HAP-1 (cell line): Measurements from ENCODE around the gene KLF2.
"Not testable (repeated sequence)": the region's sequence is repeated elsewhere in the genome, so short reads cannot be mapped to it uniquely, and the experiment has no call there.

Experiments
- DNase-seq, 2 experiments: peaks; one replicate each; pipeline ENCODE4 v3.0.0-alpha.2; 2016 to 2020; ENCODE audit warnings: low spot score in 2 of 2
- H3K27me3 ChIP-seq: fragments of 250-450 bp; sonication (Bioruptor Pico); 2 replicates; pipeline ENCODE4 v1.5.1; 2020; ENCODE audit warnings: low read depth, mild to moderate bottlenecking, moderate library complexity
- H3K36me3 ChIP-seq: fragments of 250-450 bp; sonication (Bioruptor Pico); replicated peaks from 2 replicates; pipeline ENCODE4 v1.5.1; 2020; ENCODE audit warnings: mild to moderate bottlenecking
- H3K4me1 ChIP-seq: fragments of 250-450 bp; sonication (Bioruptor Pico); 2 replicates; pipeline ENCODE4 v1.5.1; 2020; ENCODE audit warnings: mild to moderate bottlenecking
- H3K4me3 ChIP-seq: fragments of 250-450 bp; sonication (Bioruptor Pico); 2 replicates; pipeline ENCODE4 v1.5.1; 2020; ENCODE audit warnings: mild to moderate bottlenecking, moderate library complexity
- H3K9me3 ChIP-seq: fragments of 250-450 bp; sonication (Bioruptor Pico); 2 replicates; pipeline ENCODE4 v1.5.1; 2020; ENCODE audit warnings: mild to moderate bottlenecking, moderate library complexity
- in situ Hi-C: fragments of 300-500 bp; cut with MboI; formaldehyde crosslinking; loops from 3 replicates; pipeline ENCODE4 v1.14.3; 2020; ENCODE audit warnings: low sequenced_read_pairs, inconsistent platforms, mixed read lengths

The KLF2 gene

DNA sequence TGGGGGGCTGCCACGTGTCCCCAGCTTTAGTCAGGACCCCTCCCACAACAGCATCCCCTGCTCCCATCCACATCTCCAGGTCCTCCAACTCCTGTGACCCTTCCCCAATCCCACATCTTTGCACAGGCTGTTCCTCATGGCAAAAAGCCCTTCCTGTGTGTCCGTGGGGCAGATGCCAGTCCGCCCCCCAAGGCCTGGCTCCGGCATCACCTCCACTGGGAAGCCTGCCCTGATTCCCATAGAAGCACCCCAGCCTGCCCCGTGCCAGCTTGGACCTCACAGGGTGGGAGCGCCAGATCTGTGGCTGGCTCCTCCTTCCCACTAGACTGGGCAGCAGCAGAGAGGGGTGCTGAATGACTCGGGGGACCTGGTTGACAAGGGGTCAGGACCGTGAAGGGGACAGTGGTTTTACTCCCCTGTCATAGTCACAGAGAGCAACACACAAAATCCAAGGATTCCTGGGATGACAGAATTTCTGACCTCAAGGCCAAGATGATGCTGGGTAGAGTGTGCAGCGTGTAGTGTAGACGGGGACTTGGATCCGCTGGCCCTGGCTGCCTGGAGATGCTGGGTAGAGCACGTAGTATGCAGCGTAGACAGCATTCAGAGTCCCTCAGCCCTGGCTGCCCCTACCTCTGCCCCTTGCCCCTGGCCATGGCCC is 13.3 kb downstream of the KLF2 start:
- in situ Hi-C loops = no loop called here

DNA sequence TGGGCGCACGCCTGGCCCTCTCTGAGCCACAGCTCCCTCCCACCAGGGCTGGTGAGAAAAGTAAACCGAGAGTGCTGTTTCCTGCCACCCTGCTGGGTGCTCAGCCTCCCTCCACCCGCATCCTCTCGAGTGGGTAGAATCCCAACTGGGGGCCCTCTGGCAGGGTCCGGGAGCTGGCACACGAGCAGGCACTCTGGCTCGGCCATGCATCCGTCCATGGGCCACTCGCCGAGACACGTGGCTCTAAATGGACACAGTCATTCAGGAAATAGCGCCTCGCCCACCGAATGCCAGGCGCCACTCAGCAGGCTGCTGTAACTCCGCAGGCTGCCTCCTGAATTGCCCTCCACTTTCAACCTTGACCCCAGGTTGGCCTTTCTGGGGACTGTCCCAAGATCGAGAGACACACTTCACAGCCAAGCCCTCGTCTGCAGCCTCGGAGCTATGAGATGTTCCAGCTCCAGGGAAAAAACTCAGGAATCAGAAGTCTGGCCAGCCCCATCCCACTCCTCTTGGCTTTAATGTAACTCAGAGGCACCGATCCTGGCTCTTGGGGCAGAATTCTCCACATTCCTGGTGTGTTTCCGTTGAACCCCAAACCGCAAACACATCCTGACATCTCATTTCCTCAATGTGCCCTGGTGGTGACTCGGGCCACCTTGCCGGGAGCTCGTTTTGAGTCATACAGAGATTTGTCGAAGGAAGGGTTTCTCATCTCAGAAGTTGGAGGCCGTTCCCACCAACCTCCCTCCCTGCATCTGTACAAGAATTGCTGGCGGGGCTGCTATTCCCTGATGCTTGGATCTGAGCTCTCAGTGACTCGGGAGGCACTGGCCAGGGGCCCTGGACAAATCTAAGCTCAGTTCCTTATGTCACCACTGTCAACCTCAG is 14.1 kb downstream of the KLF2 start:
- no peaks in the 10 kb centered on the region for H3K9me3 ChIP-seq
- H3K4me3 ChIP-seq = no peak overlapping the region
- H3K36me3 ChIP-seq = no peaks in the 10 kb centered on the region
- DNase-seq = no peak
- no peaks in the 10 kb centered on the region for H3K27me3 ChIP-seq
- peaks cover 10% of the 10 kb centered on the region for H3K4me1 ChIP-seq
- in situ Hi-C loops = no loop called here

More for the DNA sequence above, 13.3 kb downstream of the KLF2 start:
- Histone ChIP-seq H3K36me3 (no peaks in the 10 kb centered on the region), H3K4me3 (no peak overlapping the region), H3K27me3 (no peaks in the 10 kb centered on the region), H3K9me3 (no peaks in the 10 kb centered on the region), H3K4me1 (peaks cover 10% of the 10 kb centered on the region)
- no peak for DNase-seq

DNA sequence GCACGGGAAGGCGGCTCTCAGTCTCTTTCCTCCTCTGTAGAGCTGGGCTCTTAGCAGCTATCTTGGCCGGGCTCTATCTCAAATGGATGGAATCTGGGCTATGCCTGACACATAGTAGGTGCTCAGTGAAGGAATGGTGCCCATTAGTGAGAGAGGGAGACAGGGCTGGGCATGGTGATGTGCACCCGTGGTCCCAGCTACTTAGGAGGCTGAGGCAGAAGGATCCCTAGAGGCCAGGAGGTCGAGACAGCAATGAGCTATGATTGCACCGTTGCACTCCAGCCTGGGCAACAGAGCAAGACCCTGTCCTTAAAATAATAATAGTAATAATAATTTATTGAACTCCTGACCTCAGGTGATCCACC is 14.7 kb downstream of the KLF2 start:
- no peaks in the 10 kb centered on the region for H3K27me3 ChIP-seq
- no peaks in the 10 kb centered on the region for H3K9me3 ChIP-seq
- DNase-seq = no peak
- H3K36me3 ChIP-seq = no peaks in the 10 kb centered on the region
- no peak overlapping the region for H3K4me3 ChIP-seq
- peaks cover 10% of the 10 kb centered on the region for H3K4me1 ChIP-seq
- in situ Hi-C loops = no loop called here

DNA sequence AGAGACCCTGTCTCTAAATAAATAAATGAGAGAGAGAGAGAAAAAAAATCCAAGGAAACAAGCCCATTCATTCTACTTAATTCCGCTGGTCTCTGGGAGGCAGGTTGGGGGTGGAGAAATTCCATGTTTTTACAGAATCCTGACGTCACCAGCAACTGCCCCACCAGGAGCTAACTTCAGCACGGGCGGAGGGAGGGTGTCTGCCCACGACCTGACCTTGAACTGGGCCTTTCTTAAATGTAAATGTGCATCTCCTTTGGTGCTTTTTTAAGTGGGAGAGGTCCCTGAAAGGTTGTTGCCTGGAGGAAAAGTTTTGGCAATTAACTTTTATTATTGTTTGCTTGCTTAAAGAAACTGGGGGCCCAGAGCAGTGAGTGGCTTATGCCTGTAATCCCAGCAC is 15.5 kb downstream of the KLF2 start:
- H3K36me3 ChIP-seq = no peaks in the 10 kb centered on the region
- DNase-seq = peak; percentile 68 to 69
- no peaks in the 10 kb centered on the region for H3K9me3 ChIP-seq
- H3K27me3 ChIP-seq = no peaks in the 10 kb centered on the region
- H3K4me3 ChIP-seq = no peak overlapping the region
- in situ Hi-C loops = no loop called here
- H3K4me1 ChIP-seq = peaks cover 10% of the 10 kb centered on the region

DNA sequence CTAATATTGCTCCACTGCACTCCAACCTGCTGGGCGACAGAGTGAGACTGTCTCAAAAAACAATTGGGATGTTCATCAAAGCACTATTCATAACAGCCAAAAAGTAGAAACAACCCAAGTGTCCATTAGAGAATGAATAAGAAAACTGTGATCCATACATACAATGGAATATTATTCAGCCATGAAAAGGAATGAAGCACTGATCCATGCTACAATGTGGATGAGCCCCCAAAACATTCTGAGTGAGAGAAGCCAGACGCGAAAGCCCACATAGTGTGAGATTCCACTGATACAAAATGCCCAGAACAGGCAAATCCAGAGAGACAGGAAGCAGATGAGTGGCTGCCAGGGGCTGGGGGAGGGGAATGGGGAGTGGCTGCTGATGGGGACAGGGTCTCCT is 16.0 kb downstream of the KLF2 start:
- in situ Hi-C loops = no loop called here
- no peaks in the 10 kb centered on the region for H3K27me3 ChIP-seq
- peaks cover 10% of the 10 kb centered on the region for H3K4me1 ChIP-seq
- H3K9me3 ChIP-seq = no peaks in the 10 kb centered on the region
- DNase-seq = no peak
- no peaks in the 10 kb centered on the region for H3K36me3 ChIP-seq
- no peak overlapping the region for H3K4me3 ChIP-seq

DNA sequence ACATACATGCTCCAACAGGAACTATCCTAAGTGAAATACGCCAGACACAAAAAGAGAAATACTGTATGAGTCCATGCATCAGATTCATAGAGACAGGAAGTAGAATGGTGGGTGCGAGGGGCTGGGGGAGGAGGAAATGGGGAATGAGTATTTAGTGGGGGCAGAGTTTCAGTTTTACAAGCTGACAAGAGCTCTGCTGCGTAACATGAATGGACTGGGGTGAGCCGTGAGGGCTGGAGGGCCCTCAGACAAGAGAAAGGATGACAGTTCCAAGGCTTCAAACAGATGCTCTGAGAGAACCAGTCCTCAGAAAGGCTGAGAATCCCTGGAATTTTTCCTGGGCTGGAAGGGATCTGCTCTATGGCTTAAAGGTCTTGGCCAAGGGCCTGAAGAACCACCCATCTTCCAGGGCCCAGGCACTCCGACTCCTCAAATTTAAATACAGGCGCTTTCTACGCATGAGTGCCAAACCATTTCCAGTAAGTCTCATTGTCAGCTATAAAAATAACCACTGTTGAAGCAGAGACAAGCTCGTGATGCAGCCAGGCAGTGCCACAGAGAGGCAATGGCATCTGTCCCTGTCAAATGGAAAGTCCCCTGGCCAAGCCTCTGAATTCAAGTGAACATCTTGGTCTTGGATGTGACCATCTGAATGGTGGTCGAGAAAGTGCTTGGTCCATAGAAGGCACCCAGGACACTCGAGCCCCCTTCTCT is 17.5 kb downstream of the KLF2 start:
- no peak for DNase-seq
- no peaks in the 10 kb centered on the region for H3K9me3 ChIP-seq
- H3K4me1 ChIP-seq = peaks cover 10% of the 10 kb centered on the region
- in situ Hi-C loops = no loop called here
- no peaks in the 10 kb centered on the region for H3K27me3 ChIP-seq
- no peaks in the 10 kb centered on the region for H3K36me3 ChIP-seq
- H3K4me3 ChIP-seq = no peak overlapping the region

DNA sequence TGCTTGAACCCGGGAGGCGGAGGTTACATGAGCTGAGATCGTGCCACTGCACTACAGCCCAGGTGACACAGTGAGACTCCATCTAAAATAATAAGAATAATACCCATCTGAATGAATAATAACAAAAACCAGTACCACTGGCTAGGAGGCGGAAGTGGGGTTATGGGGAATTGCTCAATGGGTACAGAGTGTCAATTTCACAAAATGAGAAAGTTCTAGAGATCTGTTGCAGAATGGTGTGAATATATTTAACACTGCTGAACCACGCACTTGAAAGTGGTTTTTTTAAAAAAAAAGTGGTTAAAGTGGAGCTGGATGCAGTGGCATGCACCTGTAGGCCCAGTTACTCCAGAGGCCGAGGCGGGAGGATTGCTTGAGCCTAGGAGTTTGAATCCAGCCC is 18.5 kb downstream of the KLF2 start:
- H3K4me1 ChIP-seq = peaks cover 10% of the 10 kb centered on the region
- H3K9me3 ChIP-seq = no peaks in the 10 kb centered on the region
- no peaks in the 10 kb centered on the region for H3K36me3 ChIP-seq
- no peak overlapping the region for H3K4me3 ChIP-seq
- no peak for DNase-seq
- no peaks in the 10 kb centered on the region for H3K27me3 ChIP-seq
- in situ Hi-C loops = no loop called here

DNA sequence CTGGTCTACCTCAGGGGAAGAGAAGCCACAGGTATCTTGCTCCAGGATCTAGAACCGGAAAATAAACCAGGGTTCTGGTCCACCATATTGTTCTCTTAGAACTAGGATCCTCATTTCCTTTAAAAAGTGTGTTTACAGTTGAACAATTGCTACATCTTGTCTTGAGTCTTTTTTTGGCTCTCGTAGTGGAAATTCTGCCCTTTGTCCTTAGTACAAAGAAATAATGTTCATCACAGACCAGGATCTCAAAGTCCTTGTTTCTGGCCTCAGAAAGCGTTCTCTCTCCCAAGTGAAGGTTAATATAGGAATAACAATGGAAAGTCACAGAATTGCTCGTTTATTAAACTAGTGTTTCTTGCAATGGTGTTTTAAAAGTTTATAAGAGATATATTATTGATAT is 20.8 kb downstream of the KLF2 start:
- DNase-seq = no peak
- in situ Hi-C loops = no loop called here
- H3K36me3 ChIP-seq = no peaks in the 10 kb centered on the region

DNA sequence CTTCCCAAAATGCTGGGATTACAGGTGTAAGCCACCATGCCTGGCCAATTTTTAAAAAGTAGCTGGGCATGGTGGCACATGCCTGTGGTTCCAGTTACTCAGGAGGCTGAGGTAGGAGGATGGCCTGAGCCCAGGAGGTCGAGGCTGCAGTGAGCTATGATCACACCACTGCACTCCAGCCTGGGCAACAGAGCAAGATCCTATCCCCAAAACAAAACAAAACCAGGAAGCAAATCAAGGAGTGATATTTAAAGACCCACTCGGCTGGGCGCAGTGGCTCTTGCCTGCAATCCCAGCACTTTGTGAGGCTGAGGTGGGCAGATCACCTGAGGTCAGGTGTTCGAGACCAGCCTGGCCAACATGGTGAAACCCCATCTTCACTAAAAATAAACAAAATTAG is 22.5 kb downstream of the KLF2 start:
- H3K9me3 ChIP-seq, H3K4me1 ChIP-seq, H3K27me3 ChIP-seq, H3K36me3 ChIP-seq, in situ Hi-C loops, H3K4me3 ChIP-seq, DNase-seq: not testable (repeated sequence)

More for the DNA sequence above, 20.8 kb downstream of the KLF2 start:
- Histone ChIP-seq H3K4me3 (no peak overlapping the region), H3K4me1 (peaks cover 2% of the 10 kb centered on the region), H3K9me3 (no peaks in the 10 kb centered on the region), H3K27me3 (no peaks in the 10 kb centered on the region)

DNA sequence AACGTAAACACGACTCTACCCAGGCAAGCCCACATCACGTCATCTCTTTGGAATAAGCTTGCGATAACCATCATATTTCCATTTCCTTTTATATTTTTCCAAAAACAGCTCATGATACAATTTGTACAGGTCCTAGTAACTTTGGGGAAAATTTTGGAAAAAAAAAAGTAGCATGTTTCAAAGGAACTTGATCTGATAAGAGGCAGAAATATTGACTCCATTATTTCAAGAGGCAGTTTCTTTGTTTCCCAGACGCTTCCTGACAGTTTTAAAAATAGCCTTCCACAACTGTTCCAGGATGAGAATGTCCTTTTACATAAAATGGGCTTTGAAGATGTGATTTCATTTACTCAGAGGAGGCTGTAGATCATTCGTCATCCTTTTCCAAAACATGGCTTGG is 23.1 kb downstream of the KLF2 start:
- Histone ChIP-seq H3K4me1 (no peaks in the 10 kb centered on the region), H3K4me3 (no peak overlapping the region), H3K9me3 (no peaks in the 10 kb centered on the region), H3K27me3 (no peaks in the 10 kb centered on the region), H3K36me3 (no peaks in the 10 kb centered on the region)
- DNase-seq = no peak
- in situ Hi-C loops = no loop called here

DNA sequence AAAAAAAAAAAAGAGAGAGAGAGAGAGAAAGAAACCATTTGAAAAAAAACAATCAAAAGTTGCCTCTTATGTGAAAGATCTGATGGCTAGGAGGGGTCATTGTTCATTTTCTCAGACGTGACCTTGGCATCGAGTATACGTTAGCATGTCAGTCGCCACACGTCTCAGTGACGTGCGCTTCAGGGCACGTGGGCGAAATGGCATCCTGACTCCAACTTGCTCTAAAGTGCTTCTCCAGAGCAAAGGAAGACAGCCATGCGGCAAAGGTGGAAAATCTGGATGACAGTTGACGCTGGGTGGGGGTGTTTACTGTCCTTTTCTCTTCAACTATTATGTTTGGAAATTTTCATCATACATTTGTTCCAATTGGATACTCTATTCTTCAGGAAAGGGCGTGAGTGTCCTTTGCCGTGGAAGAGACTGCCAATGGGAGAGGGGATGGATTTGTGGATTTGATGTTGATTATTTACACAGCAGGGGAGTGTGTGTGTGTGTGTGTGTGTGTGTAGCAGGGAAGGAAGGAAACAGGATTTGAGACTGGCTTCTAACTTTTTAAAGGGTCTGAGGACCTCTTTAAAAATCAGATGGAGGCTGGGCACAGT is 25.0 kb downstream of the KLF2 start:
- Histone ChIP-seq H3K36me3 (no peaks in the 10 kb centered on the region), H3K9me3 (no peaks in the 10 kb centered on the region), H3K4me1 (no peaks in the 10 kb centered on the region), H3K27me3 (no peaks in the 10 kb centered on the region), H3K4me3 (no peak overlapping the region)
- DNase-seq = no peak
- in situ Hi-C loops = no loop called here

DNA sequence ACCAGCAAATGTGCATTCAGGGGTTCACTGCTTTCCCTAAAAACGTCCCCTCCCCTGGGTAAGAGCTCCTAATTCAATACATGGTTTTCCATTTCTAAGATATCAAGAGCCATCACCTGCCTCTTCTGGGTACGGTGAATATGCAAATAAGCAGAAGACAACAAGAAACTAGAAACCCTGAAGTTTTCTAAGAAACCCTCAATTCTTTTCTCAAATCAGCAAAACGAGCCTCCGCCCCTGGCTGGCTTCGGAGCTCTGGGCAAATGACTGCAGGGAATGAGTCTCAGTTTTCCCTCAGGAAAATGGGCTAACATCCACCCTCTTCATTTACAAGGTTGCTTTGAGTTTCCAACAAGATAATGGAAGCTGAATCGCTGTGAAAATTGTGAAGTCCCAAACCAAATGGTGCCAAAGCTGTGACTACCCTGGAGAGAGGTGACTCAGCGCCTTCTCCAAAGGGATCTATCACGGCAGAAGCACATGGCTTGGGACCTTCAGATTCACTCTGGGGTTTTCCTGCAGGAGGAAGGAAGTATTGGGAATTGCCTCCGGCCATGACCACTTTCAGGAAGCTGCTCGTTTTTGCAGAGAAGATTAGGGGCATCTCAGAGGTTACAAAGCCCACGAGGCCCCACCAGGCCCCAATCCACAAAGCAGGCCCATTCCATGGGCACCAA is 26.6 kb downstream of the KLF2 start:
- no peaks in the 10 kb centered on the region for H3K4me1 ChIP-seq
- no peak for DNase-seq
- H3K36me3 ChIP-seq = no peaks in the 10 kb centered on the region
- no peaks in the 10 kb centered on the region for H3K9me3 ChIP-seq
- H3K27me3 ChIP-seq = no peaks in the 10 kb centered on the region
- no peak overlapping the region for H3K4me3 ChIP-seq
- in situ Hi-C loops = no loop called here

DNA sequence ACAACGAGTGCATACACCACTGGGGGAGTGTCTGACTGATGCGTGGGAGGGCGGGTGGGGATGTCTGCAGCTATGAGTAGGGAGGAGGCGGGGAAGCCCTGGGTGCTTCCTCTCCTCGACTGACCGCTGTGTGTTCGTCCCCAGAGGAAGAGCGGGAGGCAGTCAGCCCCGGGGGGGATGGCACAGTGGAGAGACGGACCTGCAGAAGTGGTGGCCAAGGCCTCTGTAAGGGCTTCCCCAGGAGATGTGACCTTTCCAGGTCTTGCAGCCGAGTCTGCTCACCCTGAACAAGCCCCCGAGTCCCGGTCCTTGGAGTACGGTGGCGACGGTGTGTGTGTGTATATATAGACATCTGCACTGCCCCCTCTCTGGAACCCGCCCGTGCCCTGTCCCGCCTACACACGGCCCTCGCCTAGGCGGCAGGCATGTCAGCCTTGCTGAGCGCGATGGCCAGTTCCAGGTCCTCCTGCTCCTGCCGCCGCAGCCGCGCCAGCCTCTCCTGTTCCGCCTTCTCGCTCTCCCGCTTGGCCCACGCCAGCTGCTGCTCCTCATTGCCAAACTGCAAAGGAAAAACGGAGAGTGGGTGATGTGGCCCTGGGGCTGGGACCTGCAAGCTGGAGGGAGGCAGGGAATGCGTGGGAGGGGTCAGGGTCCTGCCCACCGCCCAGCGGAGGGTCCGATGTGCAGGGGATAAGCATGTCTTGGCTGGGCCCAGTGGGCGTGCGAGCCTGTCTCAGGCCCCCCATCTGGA is 30.8 kb downstream of the KLF2 start:
- no peak for DNase-seq
- H3K36me3 ChIP-seq = no peaks in the 10 kb centered on the region; the same call in 1 of the 2 replicates
- H3K27me3 ChIP-seq = no peaks in the 10 kb centered on the region
- in situ Hi-C loops = no loop called here
- H3K9me3 ChIP-seq = no peaks in the 10 kb centered on the region
- no peak overlapping the region for H3K4me3 ChIP-seq
- no peaks in the 10 kb centered on the region for H3K4me1 ChIP-seq
